Hippocampal formation (tissue), 2 donors: Measurements from ENCODE around the gene OPN1MW2.
"Not testable (repeated sequence)": the region's sequence is repeated elsewhere in the genome, so short reads cannot be mapped to it uniquely, and the experiment has no call there.

Source experiments
- DNase-seq, 2 donors: peaks; one replicate each; lab custom pipeline; 2025; lab: John Stamatoyannopoulos, UW

The OPN1MW2 gene

DNA sequence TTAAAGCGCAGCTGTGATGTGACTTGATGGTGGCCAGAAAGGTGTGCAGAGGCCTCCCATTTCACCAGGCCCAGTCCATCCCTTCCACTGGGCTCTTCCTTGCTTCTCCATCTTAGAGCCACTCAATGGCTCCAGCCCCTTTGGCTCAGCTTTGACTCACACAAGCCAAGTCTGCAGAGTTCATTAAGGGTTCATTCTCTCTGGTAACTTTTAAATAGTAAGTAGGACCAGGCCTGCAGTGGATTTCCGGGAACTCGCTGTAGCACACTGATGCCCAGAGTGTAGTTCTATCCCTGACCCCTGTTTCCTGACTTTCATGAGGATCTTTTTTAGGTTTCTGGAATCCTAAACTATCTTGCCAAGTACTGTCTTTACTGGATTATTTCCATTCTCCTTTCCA lies 49.7 kb downstream of the OPN1MW2 start:
- not testable (repeated sequence) for DNase-seq
